Esophagus (tissue), 2 donors: ENCODE results near the gene SLC8A1. TPM values are rescaled to one million over a fixed set of nuclear protein-coding genes. Genes with fewer than 3 reads are reported as not detected.

ENCODE experiments used
- H3K27ac ChIP-seq, 2 donors: one replicate each; pipeline ENCODE4 v1.5.1; 2013; ENCODE audit warnings: low read depth in 2 of 2, mild to moderate bottlenecking in 2 of 2, inconsistent platforms in 1 of 2, low read length in 1 of 2, moderate library complexity in 1 of 2
- H3K27me3 ChIP-seq, 2 donors: one replicate each; pipeline ENCODE4 v1.6.1; 2013; ENCODE audit warnings: low read length in 2 of 2, control low read depth in 1 of 2, mild to moderate bottlenecking in 1 of 2; ENCODE audit not compliant: insufficient read depth in 2 of 2, control insufficient read depth in 1 of 2
- H3K36me3 ChIP-seq, 2 donors: one replicate each; pipeline ENCODE4 v1.6.1; 2013; ENCODE audit warnings: low read length in 1 of 2; ENCODE audit not compliant: control insufficient read depth in 2 of 2, insufficient read depth in 2 of 2
- H3K4me1 ChIP-seq, 2 donors: one replicate each; pipeline ENCODE4 v1.6.1; 2013; ENCODE audit warnings: low read length in 1 of 2; ENCODE audit not compliant: control insufficient read depth in 2 of 2, insufficient read depth in 2 of 2
- H3K4me3 ChIP-seq, 2 donors: one replicate each; pipeline ENCODE4 v1.5.1; 2013; ENCODE audit warnings: low read length in 2 of 2, mild to moderate bottlenecking in 2 of 2, low read depth in 1 of 2, moderate library complexity in 1 of 2
- H3K9me3 ChIP-seq, 2 donors: one replicate each; pipeline ENCODE4 v1.6.1; 2013; ENCODE audit warnings: mild to moderate bottlenecking in 2 of 2, low read depth in 1 of 2, low read length in 1 of 2, moderate library complexity in 1 of 2; ENCODE audit not compliant: control insufficient read depth in 2 of 2, insufficient read depth in 1 of 2
- WGBS, 2 donors: extraction: QIAGEN DNeasy Blood & Tissue Kit; methylation state at CpG; one replicate each; pipeline ENCODE4 v1.1.7; 2013; 5-methylcytosine and 5-hydroxymethylcytosine counted together
- polyA plus RNA-seq, 2 donors: library from polyadenylated mRNA; stranded (reverse); fragments of 200-250 nt; gene quantifications; one replicate each; pipeline ENCODE4 v1.2.3, GENCODE V29; 2013
- donor health status: healthy with polysubstance abuse.
- donor health status: Bipolar disorder and iron deficiency.

The SLC8A1 gene
- polyA plus RNA-seq, 2 donors, result 0.26 to 0.73 TPM

DNA sequence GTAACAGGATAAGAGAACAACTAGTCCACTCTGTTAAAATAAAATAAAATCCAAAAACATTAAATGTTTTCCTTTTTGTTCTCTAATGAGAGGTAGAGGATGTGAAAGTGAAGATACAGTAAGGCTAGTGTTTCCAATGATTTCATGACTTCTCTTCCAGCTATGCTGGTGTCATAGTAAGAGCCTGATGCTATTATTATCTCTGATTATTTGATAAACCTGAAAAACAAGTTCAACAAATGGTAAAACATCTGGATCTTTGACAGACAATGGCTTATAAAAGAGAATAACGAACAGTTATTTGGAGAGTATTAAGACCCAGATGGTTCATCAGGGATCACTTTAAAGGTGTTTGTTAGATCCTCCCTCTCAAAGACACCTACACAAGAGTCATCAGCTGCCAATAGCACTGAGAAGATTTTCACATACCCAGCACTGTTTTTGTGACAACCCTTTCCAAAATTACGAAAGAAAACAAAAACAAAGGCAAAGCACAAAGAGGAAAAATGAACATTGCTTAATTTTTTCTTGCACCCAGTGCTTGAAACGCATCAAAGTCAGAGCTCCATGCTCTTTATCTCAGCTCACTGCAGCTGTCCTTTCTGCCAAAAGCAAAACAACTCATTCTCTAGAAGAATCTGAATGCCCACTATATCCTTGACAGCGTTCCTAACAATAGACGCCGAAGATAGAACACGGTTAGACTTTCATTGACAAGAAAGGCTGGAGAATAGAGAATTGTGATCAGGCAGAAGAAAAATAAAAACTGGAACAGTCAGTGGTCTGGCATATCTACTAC lies 168.6 kb downstream of the SLC8A1 start:
- H3K9me3 ChIP-seq, result no peaks in the 10 kb centered on the region
- H3K36me3 ChIP-seq, result no peaks in the 10 kb centered on the region
- no peak overlapping the region for H3K27ac ChIP-seq
- WGBS, 2 donors, result 68 to 70% methylated on average over 7 of the region's 7 CpGs
- no peaks in the 10 kb centered on the region for H3K27me3 ChIP-seq
- H3K4me1 ChIP-seq, result no peaks in the 10 kb centered on the region
- H3K4me3 ChIP-seq, result no peak overlapping the region

DNA sequence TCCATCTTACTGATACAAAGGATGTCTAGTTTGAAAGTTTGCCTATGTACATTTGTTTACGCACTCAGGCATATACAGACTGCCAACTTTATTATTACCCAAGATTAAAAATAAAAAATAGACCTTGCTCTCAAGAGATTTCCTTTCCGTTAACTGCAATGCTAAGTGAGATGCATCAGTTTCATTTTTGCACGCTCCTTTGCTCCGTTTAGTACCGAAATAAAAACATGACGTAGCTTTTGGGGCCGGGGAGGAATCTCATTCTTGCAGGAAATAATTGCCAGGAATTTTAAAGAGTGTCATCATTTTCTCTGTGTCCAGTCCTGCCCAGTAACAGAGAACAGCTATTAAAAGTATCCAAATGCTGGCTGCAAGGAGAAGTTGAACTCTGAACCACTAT lies 169.5 kb downstream of the SLC8A1 start:
- peak overlapping the region; percentile 16 to 64 for H3K27ac ChIP-seq
- H3K27me3 ChIP-seq, result no peaks in the 10 kb centered on the region
- no peaks in the 10 kb centered on the region for H3K4me1 ChIP-seq
- H3K36me3 ChIP-seq, result no peaks in the 10 kb centered on the region
- peak overlapping the region in 1 of 2 donors; percentile 15 for H3K4me3 ChIP-seq
- 43% methylated on average over 7 of the region's 7 CpGs for WGBS, 2 donors
- H3K9me3 ChIP-seq, result no peaks in the 10 kb centered on the region

DNA sequence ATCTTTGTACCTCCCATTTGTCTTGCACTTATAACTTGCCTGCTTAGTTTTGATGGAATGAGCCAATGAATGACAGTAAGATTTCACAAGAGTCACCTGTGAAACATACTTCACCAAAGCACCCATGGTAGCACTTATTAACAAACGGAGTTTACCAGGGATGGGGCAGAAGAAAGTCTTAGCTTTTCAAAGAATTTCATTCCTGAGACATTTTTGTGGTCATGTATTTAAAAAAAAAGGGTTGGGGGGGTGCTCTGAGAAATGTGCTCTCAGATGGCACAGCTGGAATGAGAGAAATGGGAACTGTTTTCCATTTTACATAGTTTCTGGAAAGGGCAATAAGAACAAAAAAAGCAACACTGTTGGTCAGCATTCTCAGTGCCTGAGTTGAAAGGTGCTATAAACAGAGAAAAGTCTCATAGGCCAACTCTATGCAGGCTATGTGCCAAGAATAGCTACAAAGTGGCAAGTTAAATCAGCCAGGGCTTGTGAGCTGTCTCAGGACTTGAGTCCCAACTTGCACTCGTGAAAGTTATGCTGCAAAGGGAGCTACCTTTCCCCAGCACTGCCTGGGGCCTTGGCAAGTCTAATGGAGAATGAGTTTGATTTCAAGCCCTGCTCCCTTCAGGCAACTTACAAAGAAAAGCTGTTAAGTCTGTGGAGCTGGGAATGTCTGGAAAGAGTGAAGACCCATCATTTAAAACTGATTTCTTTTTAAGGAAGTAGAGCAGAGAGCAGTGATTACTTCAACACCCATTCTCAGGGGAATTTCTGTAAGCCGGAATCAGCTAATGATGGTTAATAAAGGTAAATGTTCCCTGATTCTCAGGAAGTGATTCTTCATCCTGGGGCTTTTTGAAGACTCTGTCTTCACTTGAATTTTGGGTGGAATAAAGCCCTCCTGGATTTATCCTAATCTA lies 170.6 kb downstream of the SLC8A1 start:
- Histone ChIP-seq H3K9me3 (no peaks in the 10 kb centered on the region), H3K36me3 (no peaks in the 10 kb centered on the region), H3K4me3 (no peak overlapping the region), H3K27ac (peak overlapping the region; percentile 40 to 48), H3K4me1 (no peaks in the 10 kb centered on the region), H3K27me3 (no peaks in the 10 kb centered on the region)
- WGBS, 2 donors, result 27 to 38% methylated on average over 3 of the region's 3 CpGs

DNA sequence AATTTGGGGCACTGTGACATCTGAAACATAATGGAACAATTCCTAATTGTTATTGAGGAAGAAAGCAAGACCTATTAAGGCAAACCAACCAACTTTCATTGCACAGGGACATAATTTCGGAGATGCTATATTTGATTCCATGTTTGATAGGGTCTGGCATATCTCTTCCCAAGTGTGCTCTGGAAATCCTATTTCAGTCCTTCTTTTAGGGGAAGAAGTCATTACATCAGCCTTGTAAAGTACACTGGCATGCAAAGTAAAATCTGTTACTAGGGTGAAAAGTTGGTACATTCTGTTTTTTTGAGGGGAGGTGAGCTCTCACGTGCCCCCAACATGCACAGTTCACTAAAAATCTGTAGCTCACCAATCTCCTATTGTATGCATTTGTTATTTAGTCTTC lies 172.4 kb downstream of the SLC8A1 start:
- Histone ChIP-seq H3K27ac (no peak overlapping the region), H3K36me3 (no peaks in the 10 kb centered on the region), H3K4me1 (no peaks in the 10 kb centered on the region), H3K4me3 (no peak overlapping the region), H3K9me3 (no peaks in the 10 kb centered on the region), H3K27me3 (no peaks in the 10 kb centered on the region)
- 81 to 92% methylated on average over 2 of the region's 2 CpGs for WGBS, 2 donors

DNA sequence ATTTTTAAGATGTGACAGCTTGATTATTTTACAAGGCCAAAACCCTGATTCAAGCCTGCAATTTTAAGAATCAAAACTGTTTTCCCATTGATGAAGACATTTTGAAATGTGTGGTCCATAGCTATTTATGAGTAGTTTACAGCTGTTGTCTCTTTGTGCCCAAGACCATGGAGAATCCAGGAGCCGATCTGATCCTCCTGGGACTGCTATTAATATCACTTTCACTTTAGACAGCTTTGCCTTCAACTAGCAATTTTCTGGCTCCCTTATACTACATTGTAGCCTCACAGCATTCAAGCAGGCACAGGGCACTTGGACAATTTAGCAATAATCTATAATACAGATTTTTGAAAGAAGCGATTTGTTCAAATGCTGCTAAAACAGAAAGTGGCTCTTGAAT lies 172.9 kb downstream of the SLC8A1 start:
- WGBS, 2 donors, result 46 to 60% methylated on average over 2 of the region's 2 CpGs
- Histone ChIP-seq H3K27ac (no peak overlapping the region), H3K4me3 (no peak overlapping the region)

DNA sequence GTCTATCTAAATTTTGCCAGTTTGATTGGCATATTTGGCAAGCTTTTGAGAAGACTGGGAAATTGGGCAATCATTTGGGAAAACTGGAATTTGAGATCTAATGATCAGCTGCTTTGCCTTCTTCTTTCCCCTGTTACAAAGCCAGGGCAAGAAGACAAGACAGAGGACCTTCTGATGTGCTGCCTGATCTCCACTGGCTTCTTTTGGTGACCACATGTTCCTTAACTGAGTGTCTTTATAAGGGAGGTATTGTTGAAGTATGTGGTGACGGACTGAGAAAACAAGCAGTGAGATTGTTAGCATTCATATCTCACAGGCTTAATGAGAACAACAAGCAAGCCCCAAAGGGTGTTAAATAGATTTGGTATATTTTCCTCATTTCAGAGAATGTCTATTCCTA lies 175.8 kb downstream of the SLC8A1 start:
- 77 to 83% methylated on average over 1 of the region's 1 CpG for WGBS, 2 donors
- H3K27ac ChIP-seq, result no peak overlapping the region
- no peak overlapping the region for H3K4me3 ChIP-seq
- peaks cover 0 to 2% of the 10 kb centered on the region in 2 donors for H3K4me1 ChIP-seq
- no peaks in the 10 kb centered on the region for H3K27me3 ChIP-seq
- no peaks in the 10 kb centered on the region for H3K36me3 ChIP-seq
- no peaks in the 10 kb centered on the region for H3K9me3 ChIP-seq

More for the DNA sequence above, 172.9 kb downstream of the SLC8A1 start:
- Histone ChIP-seq H3K27me3 (no peaks in the 10 kb centered on the region), H3K9me3 (no peaks in the 10 kb centered on the region), H3K4me1 (no peaks in the 10 kb centered on the region), H3K36me3 (no peaks in the 10 kb centered on the region)

DNA sequence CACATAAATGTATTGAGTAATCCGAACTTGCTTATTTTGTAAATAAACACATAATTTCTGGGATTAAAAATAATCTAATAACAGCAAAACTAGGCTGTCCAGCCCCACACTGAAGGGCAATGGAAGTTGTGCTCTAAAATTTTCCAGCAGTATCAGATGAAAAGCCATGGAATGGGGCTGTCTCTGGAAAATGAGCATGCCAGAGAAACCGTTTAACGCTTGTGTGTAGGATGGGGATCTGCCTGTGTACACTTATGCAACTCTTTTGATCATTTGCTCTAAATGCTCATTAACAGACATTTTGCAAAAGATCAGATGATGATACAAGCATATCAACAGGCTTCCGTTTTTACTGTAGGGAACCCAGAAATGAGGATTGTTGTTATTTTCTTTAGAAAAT lies 177.6 kb downstream of the SLC8A1 start:
- Histone ChIP-seq H3K4me3 (no peak overlapping the region), H3K9me3 (no peaks in the 10 kb centered on the region), H3K4me1 (peaks cover 0 to 2% of the 10 kb centered on the region in 2 donors), H3K27ac (no peak overlapping the region), H3K27me3 (no peaks in the 10 kb centered on the region), H3K36me3 (no peaks in the 10 kb centered on the region)
- 82 to 90% methylated on average over 4 of the region's 4 CpGs for WGBS, 2 donors

DNA sequence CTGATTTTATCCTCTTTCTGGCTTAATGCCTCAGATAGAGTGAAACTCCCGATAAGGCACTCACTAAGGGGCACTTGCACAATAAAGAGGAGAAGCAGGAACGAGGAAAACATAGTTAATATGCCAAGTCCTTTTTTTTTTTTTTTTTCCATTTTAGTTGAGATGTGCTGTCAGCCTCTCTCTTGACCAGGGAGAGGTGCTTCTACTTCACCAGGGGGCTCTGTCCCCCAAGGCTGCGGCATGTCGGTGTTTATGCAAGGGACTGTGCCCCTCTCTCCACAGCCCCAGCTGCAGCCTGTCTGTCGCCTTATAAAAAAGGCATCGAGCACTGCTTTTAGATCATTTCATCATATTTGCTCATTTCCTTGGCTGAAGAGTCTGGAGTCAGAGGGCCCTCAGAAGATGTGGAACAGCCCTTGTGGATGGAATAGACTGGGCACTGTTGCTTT lies 178.1 kb downstream of the SLC8A1 start:
- 62 to 70% methylated on average over 6 of the region's 6 CpGs for WGBS, 2 donors
- no peaks in the 10 kb centered on the region for H3K27me3 ChIP-seq
- no peaks in the 10 kb centered on the region for H3K36me3 ChIP-seq
- H3K4me1 ChIP-seq, result peaks cover 0 to 2% of the 10 kb centered on the region in 2 donors
- no peak overlapping the region for H3K27ac ChIP-seq
- H3K4me3 ChIP-seq, result no peak overlapping the region
- no peaks in the 10 kb centered on the region for H3K9me3 ChIP-seq

DNA sequence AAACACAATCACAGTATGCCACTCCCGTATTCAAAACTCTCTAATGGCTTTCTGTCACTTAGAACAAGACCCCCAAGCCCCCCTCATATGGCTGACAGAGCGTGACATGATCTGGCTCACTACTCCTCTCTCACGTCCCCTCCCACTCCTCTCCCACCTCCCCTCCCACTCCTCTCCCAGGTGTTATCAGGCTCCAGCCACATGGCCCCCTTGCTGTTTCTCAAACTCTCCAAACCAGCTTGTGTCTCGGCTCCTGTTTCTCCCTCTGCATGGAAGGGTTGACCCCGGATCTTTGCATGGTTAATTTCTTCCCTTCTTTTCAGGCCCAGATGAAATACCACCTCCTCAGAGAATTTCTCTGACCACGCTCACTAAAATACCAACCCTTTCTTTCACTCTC lies 180.8 kb downstream of the SLC8A1 start:
- Histone ChIP-seq H3K27ac (no peak overlapping the region), H3K4me1 (peaks cover 0 to 2% of the 10 kb centered on the region in 2 donors), H3K4me3 (no peak overlapping the region), H3K27me3 (no peaks in the 10 kb centered on the region), H3K9me3 (no peaks in the 10 kb centered on the region), H3K36me3 (no peaks in the 10 kb centered on the region)
- 81 to 87% methylated on average over 6 of the region's 6 CpGs for WGBS, 2 donors
